WTC11 (cell line): Measurements from ENCODE around the gene ANKRD53.

Experiments
- SP1 ChIP-seq: sonication (generic); formaldehyde crosslinking; conservative IDR thresholded peaks from 2 replicates; pipeline ENCODE4 v1.8.1; 2022; ENCODE audit warnings: missing genetic modification reagents
- TP53 ChIP-seq: sonication (generic); formaldehyde crosslinking; IDR thresholded peaks from 2 replicates; pipeline ENCODE4 v1.8.1; 2023; ENCODE audit warnings: mild to moderate bottlenecking, missing genetic modification reagents
- TF ChIP-seq, protein P1 (sequence below): fragments of 200-600 bp; IDR thresholded peaks from 2 replicates; pipeline ENCODE4 v1.8.0; 2022; ENCODE audit warnings: antibody characterized with exemption
- TF ChIP-seq, protein P2 (sequence below): sonication (generic); formaldehyde crosslinking; IDR thresholded peaks from 2 replicates; pipeline ENCODE4 v1.8.1; 2022; ENCODE audit warnings: mild to moderate bottlenecking, moderate library complexity, missing genetic modification reagents
- TF ChIP-seq, protein P3 (sequence below): sonication (generic); formaldehyde crosslinking; IDR thresholded peaks from 2 replicates; pipeline ENCODE4 v1.8.1; 2023; ENCODE audit warnings: mild to moderate bottlenecking, missing genetic modification reagents
- TF ChIP-seq, protein P4 (sequence below): sonication (generic); formaldehyde crosslinking; IDR thresholded peaks from 2 replicates; pipeline ENCODE4 v1.8.1; 2023; ENCODE audit warnings: mild to moderate bottlenecking, missing genetic modification reagents
- TF ChIP-seq, protein P5 (sequence below): sonication (generic); formaldehyde crosslinking; IDR thresholded peaks from 2 replicates; pipeline ENCODE4 v1.8.0; 2022; ENCODE audit warnings: mild to moderate bottlenecking, missing genetic modification reagents

DNA sequence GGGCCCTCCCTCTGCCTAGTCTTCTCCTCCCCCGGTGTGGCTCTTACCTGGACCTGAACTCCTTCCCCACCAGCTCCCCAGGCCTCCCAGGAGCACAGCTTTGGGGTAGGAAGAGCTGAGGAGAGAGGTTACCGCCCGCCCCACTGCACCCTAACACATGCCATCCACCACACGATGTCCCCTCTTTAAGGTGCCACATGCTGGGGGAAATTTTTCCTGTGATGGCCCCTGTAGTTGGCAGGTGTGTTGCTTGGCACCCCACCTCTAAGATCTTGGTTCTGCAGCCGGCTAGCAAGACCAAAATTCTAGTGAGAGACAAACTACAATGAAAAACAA, 23.1 kb downstream of the ANKRD53 start:
- TF ChIP-seq TP53 (no peak), SP1 (no peak)
- TF ChIP-seq, protein P1, sequence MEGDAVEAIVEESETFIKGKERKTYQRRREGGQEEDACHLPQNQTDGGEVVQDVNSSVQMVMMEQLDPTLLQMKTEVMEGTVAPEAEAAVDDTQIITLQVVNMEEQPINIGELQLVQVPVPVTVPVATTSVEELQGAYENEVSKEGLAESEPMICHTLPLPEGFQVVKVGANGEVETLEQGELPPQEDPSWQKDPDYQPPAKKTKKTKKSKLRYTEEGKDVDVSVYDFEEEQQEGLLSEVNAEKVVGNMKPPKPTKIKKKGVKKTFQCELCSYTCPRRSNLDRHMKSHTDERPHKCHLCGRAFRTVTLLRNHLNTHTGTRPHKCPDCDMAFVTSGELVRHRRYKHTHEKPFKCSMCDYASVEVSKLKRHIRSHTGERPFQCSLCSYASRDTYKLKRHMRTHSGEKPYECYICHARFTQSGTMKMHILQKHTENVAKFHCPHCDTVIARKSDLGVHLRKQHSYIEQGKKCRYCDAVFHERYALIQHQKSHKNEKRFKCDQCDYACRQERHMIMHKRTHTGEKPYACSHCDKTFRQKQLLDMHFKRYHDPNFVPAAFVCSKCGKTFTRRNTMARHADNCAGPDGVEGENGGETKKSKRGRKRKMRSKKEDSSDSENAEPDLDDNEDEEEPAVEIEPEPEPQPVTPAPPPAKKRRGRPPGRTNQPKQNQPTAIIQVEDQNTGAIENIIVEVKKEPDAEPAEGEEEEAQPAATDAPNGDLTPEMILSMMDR: no peak
- TF ChIP-seq, protein P2, sequence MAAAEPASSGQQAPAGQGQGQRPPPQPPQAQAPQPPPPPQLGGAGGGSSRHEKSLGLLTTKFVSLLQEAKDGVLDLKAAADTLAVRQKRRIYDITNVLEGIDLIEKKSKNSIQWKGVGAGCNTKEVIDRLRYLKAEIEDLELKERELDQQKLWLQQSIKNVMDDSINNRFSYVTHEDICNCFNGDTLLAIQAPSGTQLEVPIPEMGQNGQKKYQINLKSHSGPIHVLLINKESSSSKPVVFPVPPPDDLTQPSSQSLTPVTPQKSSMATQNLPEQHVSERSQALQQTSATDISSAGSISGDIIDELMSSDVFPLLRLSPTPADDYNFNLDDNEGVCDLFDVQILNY: no peak
- TF ChIP-seq, protein P3, sequence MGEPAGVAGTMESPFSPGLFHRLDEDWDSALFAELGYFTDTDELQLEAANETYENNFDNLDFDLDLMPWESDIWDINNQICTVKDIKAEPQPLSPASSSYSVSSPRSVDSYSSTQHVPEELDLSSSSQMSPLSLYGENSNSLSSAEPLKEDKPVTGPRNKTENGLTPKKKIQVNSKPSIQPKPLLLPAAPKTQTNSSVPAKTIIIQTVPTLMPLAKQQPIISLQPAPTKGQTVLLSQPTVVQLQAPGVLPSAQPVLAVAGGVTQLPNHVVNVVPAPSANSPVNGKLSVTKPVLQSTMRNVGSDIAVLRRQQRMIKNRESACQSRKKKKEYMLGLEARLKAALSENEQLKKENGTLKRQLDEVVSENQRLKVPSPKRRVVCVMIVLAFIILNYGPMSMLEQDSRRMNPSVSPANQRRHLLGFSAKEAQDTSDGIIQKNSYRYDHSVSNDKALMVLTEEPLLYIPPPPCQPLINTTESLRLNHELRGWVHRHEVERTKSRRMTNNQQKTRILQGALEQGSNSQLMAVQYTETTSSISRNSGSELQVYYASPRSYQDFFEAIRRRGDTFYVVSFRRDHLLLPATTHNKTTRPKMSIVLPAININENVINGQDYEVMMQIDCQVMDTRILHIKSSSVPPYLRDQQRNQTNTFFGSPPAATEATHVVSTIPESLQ (CRISPR knock-in tag): no peak
- TF ChIP-seq, protein P4, sequence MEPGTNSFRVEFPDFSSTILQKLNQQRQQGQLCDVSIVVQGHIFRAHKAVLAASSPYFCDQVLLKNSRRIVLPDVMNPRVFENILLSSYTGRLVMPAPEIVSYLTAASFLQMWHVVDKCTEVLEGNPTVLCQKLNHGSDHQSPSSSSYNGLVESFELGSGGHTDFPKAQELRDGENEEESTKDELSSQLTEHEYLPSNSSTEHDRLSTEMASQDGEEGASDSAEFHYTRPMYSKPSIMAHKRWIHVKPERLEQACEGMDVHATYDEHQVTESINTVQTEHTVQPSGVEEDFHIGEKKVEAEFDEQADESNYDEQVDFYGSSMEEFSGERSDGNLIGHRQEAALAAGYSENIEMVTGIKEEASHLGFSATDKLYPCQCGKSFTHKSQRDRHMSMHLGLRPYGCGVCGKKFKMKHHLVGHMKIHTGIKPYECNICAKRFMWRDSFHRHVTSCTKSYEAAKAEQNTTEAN: no peak
- TF ChIP-seq, protein P5, sequence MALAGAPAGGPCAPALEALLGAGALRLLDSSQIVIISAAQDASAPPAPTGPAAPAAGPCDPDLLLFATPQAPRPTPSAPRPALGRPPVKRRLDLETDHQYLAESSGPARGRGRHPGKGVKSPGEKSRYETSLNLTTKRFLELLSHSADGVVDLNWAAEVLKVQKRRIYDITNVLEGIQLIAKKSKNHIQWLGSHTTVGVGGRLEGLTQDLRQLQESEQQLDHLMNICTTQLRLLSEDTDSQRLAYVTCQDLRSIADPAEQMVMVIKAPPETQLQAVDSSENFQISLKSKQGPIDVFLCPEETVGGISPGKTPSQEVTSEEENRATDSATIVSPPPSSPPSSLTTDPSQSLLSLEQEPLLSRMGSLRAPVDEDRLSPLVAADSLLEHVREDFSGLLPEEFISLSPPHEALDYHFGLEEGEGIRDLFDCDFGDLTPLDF (CRISPR knock-in tag): no peak
